Skeletal muscle satellite cell (primary cell): ENCODE data around the gene OTOG.

Experiments
- H3K27me3 ChIP-seq: 2 replicates; pipeline ENCODE4 v1.7.0; 2013; ENCODE audit warnings: low read length; ENCODE audit not compliant: control insufficient read depth, insufficient read depth
- H3K36me3 ChIP-seq: 2 replicates; pipeline ENCODE4 v1.7.0; 2013; ENCODE audit warnings: mild to moderate bottlenecking, control low read depth, low read length; ENCODE audit not compliant: insufficient read depth
- H3K4me1 ChIP-seq: 2 replicates; pipeline ENCODE4 v1.7.0; 2013; ENCODE audit warnings: low read length; ENCODE audit not compliant: control insufficient read depth, insufficient read depth
- H3K4me2 ChIP-seq: 2 replicates; pipeline ENCODE4 v1.7.0; 2013; ENCODE audit warnings: mild to moderate bottlenecking, low read length
- H3K4me3 ChIP-seq: 2 replicates; pipeline ENCODE4 v1.7.0; 2013; ENCODE audit warnings: low read length
- H3K9ac ChIP-seq: 2 replicates; pipeline ENCODE4 v1.7.0; 2013; ENCODE audit warnings: mild to moderate bottlenecking, low read depth, low read length, moderate library complexity
- H3K9me3 ChIP-seq: replicated peaks from 2 replicates; pipeline ENCODE4 v1.7.0; 2013; ENCODE audit warnings: mild to moderate bottlenecking, control low read depth, low read length

Gene OTOG

DNA sequence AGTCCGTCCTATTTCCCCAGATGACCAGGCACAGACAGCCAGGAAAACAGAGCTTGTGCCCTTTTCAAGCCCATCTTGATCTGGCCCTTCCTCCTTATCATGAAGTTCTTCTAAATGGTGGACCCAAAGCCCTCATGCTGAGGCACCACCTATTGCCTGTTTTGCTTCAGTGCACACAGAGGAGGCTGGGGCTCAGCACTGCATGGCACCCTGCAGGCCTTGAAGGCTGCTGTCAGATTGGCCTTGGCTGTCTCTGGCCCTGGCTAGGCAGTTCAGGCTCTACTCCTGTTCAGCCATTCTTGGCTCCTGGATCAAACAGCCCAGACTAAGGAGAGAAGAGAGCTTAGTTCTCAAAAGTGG, 49.2 kb downstream of the OTOG start:
- no peak overlapping the region for H3K9ac ChIP-seq
- no peaks in the 10 kb centered on the region for H3K36me3 ChIP-seq
- no peaks in the 10 kb centered on the region for H3K9me3 ChIP-seq
- peaks cover 3% of the 10 kb centered on the region for H3K4me1 ChIP-seq
- H3K4me3 ChIP-seq = no peak overlapping the region
- no peak overlapping the region for H3K4me2 ChIP-seq
- H3K27me3 ChIP-seq = peaks cover 47% of the 10 kb centered on the region

DNA sequence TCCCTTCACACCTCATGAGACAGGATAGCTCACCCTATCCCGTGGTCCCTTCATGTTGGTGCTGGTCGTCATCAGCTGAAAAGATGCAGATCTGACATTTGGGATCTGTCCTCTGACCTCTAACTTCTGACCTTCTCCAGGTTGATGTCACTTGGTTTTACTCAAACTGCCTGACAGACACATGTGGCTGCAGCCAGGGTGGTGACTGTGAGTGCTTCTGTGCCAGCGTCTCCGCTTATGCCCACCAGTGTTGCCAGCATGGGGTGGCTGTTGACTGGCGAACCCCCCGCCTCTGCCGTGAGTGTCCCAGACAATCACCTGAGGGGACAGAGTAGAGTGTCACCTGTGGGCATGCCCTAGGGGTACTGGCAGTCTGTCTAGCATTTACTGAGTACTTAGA, 49.7 kb downstream of the OTOG start:
- Histone ChIP-seq H3K4me3 (no peak overlapping the region), H3K4me1 (peaks cover 3% of the 10 kb centered on the region), H3K9me3 (no peaks in the 10 kb centered on the region), H3K9ac (no peak overlapping the region), H3K27me3 (peaks cover 43% of the 10 kb centered on the region), H3K4me2 (no peak overlapping the region), H3K36me3 (no peaks in the 10 kb centered on the region)

GRCh38 chr11:17597770-17598169, 50.7 kb downstream of the OTOG start:
- Histone ChIP-seq H3K4me3 (no peak overlapping the region), H3K9ac (no peak overlapping the region), H3K4me1 (peaks cover 3% of the 10 kb centered on the region), H3K36me3 (no peaks in the 10 kb centered on the region), H3K4me2 (no peak overlapping the region), H3K27me3 (peaks cover 35% of the 10 kb centered on the region), H3K9me3 (no peaks in the 10 kb centered on the region)

DNA sequence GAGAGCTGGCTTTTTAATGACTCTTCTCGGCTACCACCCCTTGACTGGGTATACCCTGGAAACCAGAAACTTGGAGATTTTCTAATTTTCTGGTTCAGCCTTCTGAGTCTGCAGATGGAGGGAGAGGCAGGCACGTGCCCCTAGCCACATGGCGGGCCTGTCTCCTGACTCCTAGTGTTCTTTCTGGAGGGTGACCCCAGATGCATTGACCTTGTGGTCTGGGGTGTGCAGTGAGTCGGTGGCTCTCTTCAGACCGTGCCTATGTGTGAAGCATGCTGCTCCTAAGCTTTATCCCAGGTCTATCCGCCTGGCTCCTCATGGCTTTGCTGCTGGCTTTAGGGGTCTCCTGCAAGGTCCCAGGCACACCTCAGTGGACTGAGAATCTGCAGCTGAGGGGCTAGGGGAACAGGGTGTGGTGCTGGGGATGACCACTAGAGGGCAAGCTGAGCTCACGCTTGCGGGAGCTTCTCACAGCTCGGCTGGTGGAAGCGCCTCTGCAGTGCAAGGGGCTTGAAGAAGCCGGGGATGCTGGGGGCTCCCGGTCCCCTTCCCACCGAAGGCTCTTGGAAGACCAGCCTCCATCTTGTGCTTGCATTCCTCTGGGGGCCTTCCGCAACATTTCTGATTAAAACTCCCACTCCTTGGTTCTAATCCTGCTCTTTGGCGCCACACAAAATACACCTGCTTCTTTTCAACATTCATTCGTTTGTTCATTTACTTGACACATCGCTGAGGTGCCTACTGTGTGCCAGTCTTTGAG, 51.8 kb downstream of the OTOG start:
- no peaks in the 10 kb centered on the region for H3K36me3 ChIP-seq
- no peak overlapping the region for H3K4me2 ChIP-seq
- no peak overlapping the region for H3K4me3 ChIP-seq
- no peaks in the 10 kb centered on the region for H3K9me3 ChIP-seq
- no peak overlapping the region for H3K9ac ChIP-seq
- H3K4me1 ChIP-seq = peaks cover 3% of the 10 kb centered on the region
- H3K27me3 ChIP-seq = peaks cover 24% of the 10 kb centered on the region

GRCh38 chr11:17599460-17599925, 52.4 kb downstream of the OTOG start:
- Histone ChIP-seq H3K36me3 (no peaks in the 10 kb centered on the region), H3K4me3 (no peak overlapping the region), H3K9me3 (no peaks in the 10 kb centered on the region), H3K9ac (no peak overlapping the region), H3K27me3 (peaks cover 23% of the 10 kb centered on the region), H3K4me2 (no peak overlapping the region), H3K4me1 (peaks cover 3% of the 10 kb centered on the region)

DNA sequence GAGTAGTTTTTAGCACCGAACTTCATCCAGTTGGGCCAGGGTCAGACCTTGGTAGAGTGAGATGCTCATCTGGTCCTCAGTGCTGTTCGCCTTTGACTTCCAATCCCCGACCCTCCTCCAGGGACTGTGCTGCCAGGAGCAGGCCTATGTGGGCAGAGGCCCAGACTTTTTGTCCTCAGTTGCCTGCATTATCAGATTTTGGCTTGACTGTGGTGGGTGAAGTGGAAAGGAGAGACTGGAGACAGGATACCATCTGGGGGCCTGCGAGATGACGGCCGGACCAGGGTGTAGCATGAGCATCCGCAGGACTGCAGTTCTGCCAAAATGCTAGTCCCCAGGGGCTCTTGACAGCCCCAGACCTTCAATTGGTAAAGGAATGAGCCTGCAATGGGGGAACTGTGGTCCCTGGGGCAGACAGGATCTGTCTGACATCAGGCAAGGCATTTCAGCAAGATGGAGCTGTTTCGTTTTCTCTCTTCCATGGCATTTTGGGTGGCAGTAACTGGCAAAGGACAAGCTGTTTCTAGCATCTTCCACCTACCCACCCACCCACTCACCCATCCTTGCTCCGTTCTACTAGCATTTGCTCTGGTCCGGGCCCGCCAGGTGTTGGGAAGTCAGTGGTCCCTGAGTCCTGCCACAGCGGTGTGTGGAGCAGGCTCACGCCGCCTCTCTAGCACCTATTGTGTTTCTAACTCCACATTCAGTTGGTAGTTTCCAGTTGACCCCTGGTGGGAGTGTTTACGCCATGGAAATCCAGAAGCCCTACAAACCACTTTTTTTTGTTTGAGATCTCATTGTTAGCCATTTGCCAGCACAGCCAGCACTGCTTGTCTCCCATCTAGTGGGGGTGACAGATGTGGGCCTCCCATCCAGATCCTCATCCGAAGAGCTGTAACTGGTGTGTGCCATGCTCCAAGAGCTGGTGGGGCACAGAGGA, 53.5 kb downstream of the OTOG start:
- H3K4me1 ChIP-seq = peaks cover 3% of the 10 kb centered on the region
- no peak overlapping the region for H3K4me3 ChIP-seq
- peaks cover 20% of the 10 kb centered on the region for H3K27me3 ChIP-seq
- no peak overlapping the region for H3K9ac ChIP-seq
- no peaks in the 10 kb centered on the region for H3K36me3 ChIP-seq
- H3K9me3 ChIP-seq = no peaks in the 10 kb centered on the region
- H3K4me2 ChIP-seq = no peak overlapping the region

DNA sequence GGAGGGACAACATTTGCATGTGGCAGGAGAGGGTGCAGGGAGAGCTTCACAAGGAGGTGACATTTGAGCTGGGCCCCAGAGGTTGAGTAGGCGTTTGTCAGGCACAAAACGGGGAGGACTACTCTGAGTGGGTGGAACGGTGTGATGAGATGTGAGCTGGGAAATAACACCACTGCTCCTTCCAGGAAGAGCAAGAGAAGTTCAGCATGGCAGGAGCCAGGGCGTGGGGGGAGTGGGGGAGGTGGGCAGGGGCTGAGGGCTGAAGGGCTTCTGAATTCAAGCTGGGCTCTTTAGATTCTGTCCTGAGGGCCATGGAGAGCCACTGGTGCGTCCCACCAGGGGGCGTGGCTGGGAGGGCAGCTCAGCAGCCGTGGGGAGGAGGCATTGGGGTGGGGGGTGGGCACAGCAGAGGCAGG, 54.2 kb downstream of the OTOG start:
- Histone ChIP-seq H3K36me3 (no peaks in the 10 kb centered on the region), H3K9ac (no peak overlapping the region), H3K27me3 (peaks cover 17% of the 10 kb centered on the region), H3K9me3 (no peaks in the 10 kb centered on the region), H3K4me2 (no peak overlapping the region), H3K4me1 (peaks cover 3% of the 10 kb centered on the region), H3K4me3 (no peak overlapping the region)

DNA sequence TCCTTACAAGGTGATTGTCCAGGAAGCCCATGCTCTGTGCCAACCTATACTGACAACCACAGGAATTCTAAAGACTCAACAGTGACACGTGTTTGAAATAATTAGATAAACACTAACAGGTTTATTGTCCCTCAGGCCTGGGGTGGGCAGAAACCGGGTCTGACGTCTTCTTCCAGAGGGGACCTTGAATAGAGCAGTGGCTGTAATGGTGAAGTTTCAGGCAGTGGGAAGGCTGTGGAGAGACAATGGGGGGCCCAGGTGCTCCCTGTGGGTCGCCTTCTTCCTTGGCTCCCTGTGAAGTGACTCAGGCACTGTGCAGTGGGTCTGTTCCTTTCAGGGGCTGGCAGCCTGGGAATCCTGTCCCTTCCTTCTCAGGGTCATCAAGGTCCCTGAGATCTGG, 54.6 kb downstream of the OTOG start:
- H3K36me3 ChIP-seq = no peaks in the 10 kb centered on the region
- H3K27me3 ChIP-seq = peaks cover 17% of the 10 kb centered on the region
- no peak overlapping the region for H3K4me3 ChIP-seq
- no peak overlapping the region for H3K4me2 ChIP-seq
- peaks cover 3% of the 10 kb centered on the region for H3K4me1 ChIP-seq
- H3K9ac ChIP-seq = no peak overlapping the region
- no peaks in the 10 kb centered on the region for H3K9me3 ChIP-seq

DNA sequence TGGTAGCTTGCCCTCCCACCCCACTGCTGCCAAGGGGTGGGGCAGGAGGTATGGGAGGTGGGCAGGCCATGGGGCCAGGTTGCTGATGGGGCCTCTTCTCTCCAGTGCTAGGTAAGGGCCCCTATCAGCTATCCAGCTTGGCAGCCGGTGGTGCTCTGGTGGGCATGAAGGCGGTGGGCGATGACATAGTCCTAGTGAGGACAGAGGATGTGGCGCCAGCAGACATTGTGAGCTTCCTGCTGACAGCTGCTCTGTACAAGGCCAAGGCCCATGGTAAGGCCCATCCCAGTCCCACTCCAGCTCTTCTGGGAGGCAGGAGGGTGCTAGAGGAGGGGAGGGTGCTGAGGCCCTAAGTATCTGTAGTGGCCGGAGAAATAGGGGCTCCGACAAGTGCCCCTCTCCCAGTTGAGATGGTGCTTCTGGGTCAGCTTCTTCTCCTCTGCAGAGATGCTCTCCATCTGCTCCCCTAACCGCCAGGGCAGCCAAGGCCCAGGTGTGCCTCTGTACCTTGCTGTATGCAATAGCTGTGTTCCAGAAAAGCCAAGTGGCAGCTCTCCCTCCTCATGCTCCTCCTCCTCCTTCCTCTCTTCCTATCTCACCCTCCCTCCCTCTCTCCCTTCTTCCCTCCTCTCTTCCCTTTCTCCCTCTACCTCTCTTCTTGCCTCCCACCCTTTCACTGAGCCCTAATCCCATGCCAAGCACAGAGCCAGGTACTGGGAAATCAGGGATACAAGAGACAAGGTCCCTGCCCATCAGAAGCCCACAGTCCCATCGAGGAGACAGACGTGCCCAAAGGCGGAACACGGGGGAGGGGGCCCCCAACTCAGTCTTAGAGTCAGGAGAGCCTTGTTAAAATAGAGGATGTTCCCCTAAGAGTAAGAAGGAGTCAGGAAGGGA, 55.3 kb downstream of the OTOG start:
- peaks cover 3% of the 10 kb centered on the region for H3K4me1 ChIP-seq
- H3K36me3 ChIP-seq = no peaks in the 10 kb centered on the region
- peaks cover 13% of the 10 kb centered on the region for H3K27me3 ChIP-seq
- no peaks in the 10 kb centered on the region for H3K9me3 ChIP-seq
- H3K9ac ChIP-seq = no peak overlapping the region
- no peak overlapping the region for H3K4me3 ChIP-seq
- no peak overlapping the region for H3K4me2 ChIP-seq

- no peak overlapping the region for H3K4me3 ChIP-seq
These were observed 56.2 kb downstream of the OTOG start for GRCh38 chr11:17603056-17603825.

More at GRCh38 chr11:17603056-17603825, 56.2 kb downstream of the OTOG start:
- Histone ChIP-seq H3K9me3 (no peaks in the 10 kb centered on the region), H3K27me3 (peaks cover 16% of the 10 kb centered on the region), H3K9ac (no peak overlapping the region), H3K4me1 (peaks cover 3% of the 10 kb centered on the region), H3K4me2 (no peak overlapping the region), H3K36me3 (no peaks in the 10 kb centered on the region)
